ENCODE data around the gene KLRB1.
"Not testable (repeated sequence)": the region's sequence is repeated elsewhere in the genome, so short reads cannot be mapped to it uniquely, and the experiment has no call there.

Gene KLRB1

GRCh38 chr12:9600426-9600825 lies 7.3 kb downstream of the KLRB1 start:
- not testable (repeated sequence) for ATAC-seq, DNase-seq, H3K9me3 Mint-ChIP-seq, H3K4me1 Mint-ChIP-seq, H3K27ac Mint-ChIP-seq, H3K4me3 Mint-ChIP-seq, H3K27me3 Mint-ChIP-seq

DNA sequence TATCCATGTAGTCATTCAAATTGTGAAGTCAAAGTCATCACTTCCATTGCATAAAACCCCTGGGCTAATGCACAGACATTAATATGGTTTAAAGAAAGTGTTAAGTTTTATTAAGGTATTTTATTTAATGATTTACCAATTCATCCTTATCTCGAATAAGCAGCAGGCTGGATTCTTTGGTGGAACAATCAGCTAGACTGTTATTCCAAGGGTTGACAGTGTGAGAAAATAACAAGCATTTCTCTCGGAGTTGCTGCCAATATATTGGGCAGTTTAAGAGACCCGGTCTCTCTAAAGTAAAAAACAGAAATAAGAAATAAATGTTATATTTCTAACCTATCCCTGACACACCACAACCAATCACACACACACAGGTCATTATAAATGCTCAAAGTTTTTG lies 9.4 kb downstream of the KLRB1 start:
- Mint-ChIP-seq H3K9me3 (no peaks in the 10 kb centered on the region), H3K27me3 (no peaks in the 10 kb centered on the region), H3K27ac (no peak overlapping the region), H3K4me1 (no peaks in the 10 kb centered on the region), H3K4me3 (no peak overlapping the region)
- ATAC-seq (no peak), DNase-seq (no peak)

- H3K4me1 Mint-ChIP-seq = no peaks in the 10 kb centered on the region
- no peak overlapping the region for H3K27ac Mint-ChIP-seq
- ATAC-seq = no peak
- DNase-seq = no peak
- no peaks in the 10 kb centered on the region for H3K27me3 Mint-ChIP-seq
- no peak overlapping the region for H3K4me3 Mint-ChIP-seq
- H3K9me3 Mint-ChIP-seq = no peaks in the 10 kb centered on the region
Measured at GRCh38 chr12:9597365-9597764, 10.4 kb downstream of the KLRB1 start.

- Mint-ChIP-seq H3K4me1 (no peaks in the 10 kb centered on the region), H3K9me3 (no peaks in the 10 kb centered on the region), H3K4me3 (no peak overlapping the region), H3K27ac (no peak overlapping the region), H3K27me3 (no peaks in the 10 kb centered on the region)
- ATAC-seq = no peak
- no peak for DNase-seq
Measured at GRCh38 chr12:9590441-9590840, 17.3 kb downstream of the KLRB1 start.

- Mint-ChIP-seq H3K27ac (no peak overlapping the region), H3K9me3 (no peaks in the 10 kb centered on the region), H3K4me3 (no peak overlapping the region), H3K27me3 (no peaks in the 10 kb centered on the region), H3K4me1 (no peaks in the 10 kb centered on the region)
- ATAC-seq (no peak), DNase-seq (no peak)
Measured at GRCh38 chr12:9588749-9589148, 19.0 kb downstream of the KLRB1 start.

GRCh38 chr12:9587987-9588600 lies 19.6 kb downstream of the KLRB1 start:
- H3K27me3 Mint-ChIP-seq = no peaks in the 10 kb centered on the region
- no peak overlapping the region for H3K4me3 Mint-ChIP-seq
- H3K9me3 Mint-ChIP-seq = no peaks in the 10 kb centered on the region
- ATAC-seq = no peak
- DNase-seq = no peak
- H3K27ac Mint-ChIP-seq = no peak overlapping the region
- no peaks in the 10 kb centered on the region for H3K4me1 Mint-ChIP-seq

DNA sequence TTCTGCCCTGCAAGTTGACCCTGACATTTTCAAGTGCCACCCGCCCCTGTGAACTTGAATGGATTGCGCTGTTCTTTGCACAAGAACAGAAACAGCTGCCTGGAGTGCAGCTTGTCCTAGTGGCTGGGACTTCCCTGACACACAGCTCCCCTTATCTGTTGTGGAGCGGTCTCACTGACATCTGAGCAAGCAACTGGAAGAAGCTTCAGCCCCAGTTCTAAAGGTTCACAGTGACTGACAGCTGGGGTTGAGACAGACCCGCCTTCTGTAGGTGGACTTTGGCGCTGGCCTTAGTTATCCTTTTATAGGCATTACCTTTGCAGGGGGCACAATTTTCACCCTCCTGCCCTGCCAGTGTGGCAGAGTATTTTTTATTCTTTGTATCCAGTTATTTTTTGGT lies 30.0 kb downstream of the KLRB1 start:
- not testable (repeated sequence) for DNase-seq, H3K4me3 Mint-ChIP-seq, H3K9me3 Mint-ChIP-seq, H3K27me3 Mint-ChIP-seq, H3K4me1 Mint-ChIP-seq, H3K27ac Mint-ChIP-seq, ATAC-seq

- not testable (repeated sequence) for H3K27me3 Mint-ChIP-seq
Measured at GRCh38 chr12:9567151-9567550, 40.6 kb downstream of the KLRB1 start.

GRCh38 chr12:9566113-9566512 lies 41.6 kb downstream of the KLRB1 start:
- not testable (repeated sequence) for ATAC-seq, H3K27ac Mint-ChIP-seq

More at GRCh38 chr12:9567151-9567550, 40.6 kb downstream of the KLRB1 start:
- not testable (repeated sequence) for H3K4me3 Mint-ChIP-seq, H3K9me3 Mint-ChIP-seq, H3K4me1 Mint-ChIP-seq, DNase-seq, ATAC-seq
- peak overlapping the region in 1 of 2 donors; percentile 65 for H3K27ac Mint-ChIP-seq

DNA sequence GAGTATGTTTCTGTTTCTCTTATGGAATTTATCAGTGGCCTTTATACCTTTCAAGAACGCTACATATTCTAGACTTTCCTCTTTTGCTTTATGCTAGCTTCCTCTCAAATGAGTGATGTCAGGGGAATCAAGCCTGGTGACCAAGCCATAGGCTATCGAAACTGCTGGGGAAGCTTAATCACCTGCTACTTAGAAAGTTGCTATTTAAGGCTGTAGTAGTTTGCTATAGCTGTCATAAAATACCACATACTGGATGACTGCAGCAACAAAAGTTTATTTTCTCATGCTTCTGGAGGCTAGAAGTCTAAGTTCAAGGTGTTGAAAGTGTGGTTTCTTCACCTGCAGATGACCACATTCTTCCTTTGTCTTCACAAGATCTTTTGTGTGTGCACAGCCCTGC lies 43.3 kb downstream of the KLRB1 start:
- not testable (repeated sequence) for H3K9me3 Mint-ChIP-seq, H3K27me3 Mint-ChIP-seq, H3K4me1 Mint-ChIP-seq, ATAC-seq, H3K4me3 Mint-ChIP-seq, H3K27ac Mint-ChIP-seq, DNase-seq

More at GRCh38 chr12:9566113-9566512, 41.6 kb downstream of the KLRB1 start:
- not testable (repeated sequence) for H3K27me3 Mint-ChIP-seq, DNase-seq, H3K4me1 Mint-ChIP-seq, H3K9me3 Mint-ChIP-seq, H3K4me3 Mint-ChIP-seq

DNA sequence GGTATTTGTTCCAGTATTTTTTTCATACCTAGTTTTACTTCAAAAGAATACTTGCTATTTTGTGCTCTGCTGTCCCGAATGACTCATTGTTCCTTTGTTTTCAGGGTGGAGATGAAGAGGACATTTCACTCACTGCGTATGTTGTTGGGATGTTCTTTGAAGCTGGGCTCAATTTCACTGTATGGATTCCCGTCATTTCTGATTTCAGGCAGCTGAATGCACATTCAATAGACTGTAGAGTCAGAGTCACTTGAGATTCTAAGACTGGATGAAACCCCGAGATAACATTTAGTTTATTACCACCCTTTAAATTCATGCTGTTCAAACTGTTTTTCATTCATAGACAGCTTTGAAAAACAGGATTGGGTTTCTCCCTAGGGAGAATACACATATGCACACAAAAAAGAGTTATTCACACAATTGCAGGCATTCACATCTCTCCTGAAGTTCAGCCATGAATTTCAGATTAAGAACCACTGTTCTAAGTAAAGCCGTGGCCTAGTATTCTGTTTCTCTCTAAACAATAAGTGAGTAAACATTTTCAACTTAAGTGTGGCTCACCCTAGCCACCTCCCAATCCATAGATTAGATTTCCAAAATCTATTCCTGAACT lies 44.8 kb downstream of the KLRB1 start:
- not testable (repeated sequence) for H3K4me1 Mint-ChIP-seq, ATAC-seq, H3K4me3 Mint-ChIP-seq, DNase-seq, H3K27me3 Mint-ChIP-seq, H3K9me3 Mint-ChIP-seq, H3K27ac Mint-ChIP-seq

- H3K4me1 Mint-ChIP-seq, H3K4me3 Mint-ChIP-seq, H3K9me3 Mint-ChIP-seq, H3K27ac Mint-ChIP-seq, H3K27me3 Mint-ChIP-seq, ATAC-seq, DNase-seq: not testable (repeated sequence)
Measured at GRCh38 chr12:9545489-9545888, 62.2 kb downstream of the KLRB1 start.

Measured in stimulated activated naive CD8-positive, alpha-beta T cell treated with anti-CD3 and anti-CD28 coated beads, Interleukin-15, amount 100 ng/mL, for 72 hours (primary cell).